Posterior cingulate gyrus (tissue), 11 donors: ENCODE measurements around the gene MAP3K7CL.
A peak's percentile ranks its signal among the peaks of the same experiment; 100 is the strongest.

ENCODE experiments used
- DNase-seq, 10 donors: peaks; one replicate each; pipeline versions ENCODE4 v3.0.0 to v3.0.0-alpha.2; 2020 to 2021; ENCODE audit warnings: mixed read lengths in 3 of 10
- intact Hi-C: fragments of 100-400 bp; cut with DNase I; formaldehyde crosslinking; loops from one replicate; pipeline ENCODE4 v1.15.1; 2023

Gene MAP3K7CL

GRCh38 chr21:29190923-29191331 lies 60.5 kb downstream of the MAP3K7CL start:
- intact Hi-C loops: no loop called here
- no peak for DNase-seq

DNA sequence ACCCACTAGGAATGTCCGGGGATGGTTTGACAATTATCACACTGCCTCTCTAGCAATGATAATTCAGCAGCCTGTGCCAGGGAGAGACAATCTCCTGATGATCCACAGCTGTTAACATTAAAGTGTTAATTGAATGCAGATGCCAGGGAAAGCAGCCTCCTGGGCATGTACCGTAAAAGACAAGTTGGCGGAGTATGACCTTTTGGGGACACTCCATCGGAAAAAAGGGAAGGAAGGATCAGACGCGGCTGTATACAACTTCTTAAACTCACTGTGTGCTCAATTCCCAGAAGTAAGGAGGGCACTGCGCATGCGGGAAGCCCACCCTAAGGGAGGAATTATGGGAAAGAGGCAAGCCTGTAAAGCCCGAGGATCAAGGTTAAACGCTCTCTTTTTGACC lies 62.6 kb downstream of the MAP3K7CL start:
- intact Hi-C loops: no loop called here
- no peak for DNase-seq

DNA sequence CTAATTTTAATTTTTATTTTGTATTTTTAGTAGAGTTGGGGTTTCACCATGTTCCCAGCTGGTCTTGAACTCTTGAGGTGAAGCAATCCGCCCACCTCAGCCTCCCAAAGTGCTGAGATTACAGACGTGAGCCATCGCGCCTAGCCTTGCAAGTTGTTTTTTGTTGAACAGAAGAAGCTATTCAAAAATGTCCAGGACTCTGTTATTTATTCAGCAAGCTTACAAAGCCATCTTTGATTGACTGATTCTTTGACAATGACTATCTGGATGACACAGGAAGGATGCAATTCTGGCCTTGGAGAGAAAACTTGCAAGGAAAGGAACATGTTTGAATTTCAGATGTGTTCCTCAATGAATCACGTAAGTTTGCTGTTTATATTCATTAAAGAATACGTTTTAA lies 63.5 kb downstream of the MAP3K7CL start:
- DNase-seq: no peak
- intact Hi-C loops: no loop called here

GRCh38 chr21:29194342-29194741 lies 63.9 kb downstream of the MAP3K7CL start:
- intact Hi-C loops: no loop called here
- DNase-seq: no peak

GRCh38 chr21:29194847-29195246 lies 64.4 kb downstream of the MAP3K7CL start:
- no peak for DNase-seq
- intact Hi-C loops: no loop called here

DNA sequence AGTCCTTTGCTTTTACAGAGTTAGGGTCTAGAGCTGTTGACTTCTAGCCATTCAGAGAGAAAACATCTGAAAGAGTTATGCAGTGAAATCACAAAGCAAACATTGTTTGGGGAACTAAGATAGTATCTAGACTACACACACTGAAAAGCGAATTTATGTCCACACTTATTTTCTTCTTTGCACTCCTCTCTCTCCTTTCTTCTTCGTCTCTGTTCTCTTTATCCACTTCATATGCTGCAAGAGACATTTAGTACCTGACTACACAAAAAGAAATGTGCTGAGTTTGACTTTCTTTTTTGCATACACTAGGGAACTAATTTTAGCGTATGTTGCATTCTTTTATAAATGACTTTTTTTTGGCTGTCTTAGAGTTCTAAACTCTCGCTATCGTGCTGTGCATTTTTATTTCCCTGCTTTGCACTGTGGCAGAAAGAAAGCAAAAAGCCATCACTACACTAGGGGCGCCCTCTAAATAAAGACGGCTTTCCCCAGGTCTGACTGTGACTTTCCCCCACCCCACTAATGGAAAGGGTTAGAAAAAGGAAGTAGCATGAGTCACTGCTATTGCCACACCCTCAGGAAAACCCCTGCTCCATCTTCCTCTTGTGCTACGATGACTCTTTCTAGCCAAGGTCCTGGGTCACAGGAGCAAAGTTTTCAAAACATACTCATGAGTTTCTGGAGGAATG lies 65.7 kb downstream of the MAP3K7CL start:
- intact Hi-C loops: no loop called here
- peak in 1 of 10 donors; percentile 32 for DNase-seq

- intact Hi-C loops: no loop called here
Observed at GRCh38 chr21:29196670-29197191, 66.3 kb downstream of the MAP3K7CL start.

GRCh38 chr21:29201186-29201585 lies 70.7 kb downstream of the MAP3K7CL start:
- no peak for DNase-seq
- intact Hi-C loops: no loop called here

More at GRCh38 chr21:29196670-29197191, 66.3 kb downstream of the MAP3K7CL start:
- no peak for DNase-seq

- intact Hi-C loops: no loop called here
- no peak for DNase-seq
Observed at GRCh38 chr21:29205009-29205408, 74.6 kb downstream of the MAP3K7CL start.

DNA sequence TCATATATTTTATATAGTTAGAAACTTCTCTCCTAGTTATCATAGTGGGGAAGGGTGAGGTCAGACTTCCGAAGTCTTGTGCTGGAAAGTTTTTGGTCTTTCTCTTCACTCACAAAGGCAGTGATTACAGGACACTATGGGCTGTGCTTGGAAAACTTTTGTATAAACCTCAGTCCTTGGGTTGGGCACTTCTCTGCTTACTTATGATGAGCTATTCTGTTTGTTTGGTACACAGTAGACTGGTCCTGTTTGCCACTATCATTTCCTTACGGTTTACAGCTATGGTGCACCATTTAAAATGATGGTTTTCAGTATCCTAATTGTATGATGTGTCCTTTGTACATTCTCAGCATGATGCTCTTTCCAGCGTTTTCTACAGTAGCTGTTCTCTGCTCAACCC lies 75.5 kb downstream of the MAP3K7CL start:
- intact Hi-C loops: no loop called here
- no peak for DNase-seq

DNA sequence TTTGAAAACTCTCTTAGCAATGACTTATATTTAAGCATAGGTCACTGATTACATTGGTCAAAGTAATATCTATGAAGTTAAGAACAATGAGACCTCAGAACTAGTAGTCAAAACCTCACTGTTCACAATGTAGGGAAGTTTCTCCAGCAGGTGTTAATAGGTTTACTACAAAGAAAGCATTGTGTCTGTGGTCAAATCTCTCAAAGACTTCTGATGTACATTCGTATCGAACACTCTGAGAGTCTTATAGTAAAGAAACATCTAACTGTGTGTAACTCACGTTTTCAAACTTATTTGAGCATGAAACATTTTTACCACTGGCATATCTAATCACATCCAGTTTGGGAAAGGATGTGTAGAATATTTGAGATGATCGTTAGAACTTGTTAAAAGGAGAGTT lies 76.0 kb downstream of the MAP3K7CL start:
- DNase-seq: no peak
- intact Hi-C loops: no loop called here

DNA sequence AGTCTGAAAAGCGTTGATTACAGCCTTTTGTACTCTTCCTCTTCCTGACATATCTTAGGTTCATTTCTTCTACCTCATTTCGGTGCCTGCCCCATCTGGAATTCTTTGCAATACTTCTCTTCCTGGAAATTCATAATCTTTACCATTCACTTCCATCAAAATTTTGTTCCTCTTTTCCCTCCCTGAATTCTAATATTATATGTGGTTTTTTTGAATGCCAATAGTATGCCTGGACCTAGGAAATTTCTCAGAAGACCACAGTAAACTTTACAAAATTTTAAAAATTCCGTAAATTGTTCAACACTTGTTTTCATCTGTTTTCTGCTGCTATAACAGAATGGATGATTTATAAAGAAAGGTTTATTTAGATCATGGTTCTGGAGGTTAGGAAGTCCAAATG lies 76.8 kb downstream of the MAP3K7CL start:
- intact Hi-C loops: no loop called here
- no peak for DNase-seq

- intact Hi-C loops: no loop called here
- no peak for DNase-seq
Observed at GRCh38 chr21:29208044-29208681, 77.7 kb downstream of the MAP3K7CL start.

DNA sequence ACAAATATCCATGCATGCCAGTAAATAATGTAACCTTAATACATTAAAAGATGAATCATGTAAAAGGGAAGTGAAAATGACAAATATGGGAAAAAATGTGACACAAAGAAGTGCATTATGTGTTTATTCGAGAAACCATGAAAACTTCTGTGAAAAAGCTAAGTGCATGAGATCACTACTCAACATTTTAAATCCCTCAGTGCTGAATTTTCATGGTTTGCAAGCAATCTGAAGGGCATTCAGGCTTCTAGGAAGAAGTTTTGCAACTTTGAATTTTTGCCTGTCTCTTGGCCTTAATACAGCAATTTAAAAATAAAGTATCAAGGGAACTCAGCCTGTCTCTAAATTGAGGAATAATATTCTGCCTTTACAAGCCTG lies 78.2 kb downstream of the MAP3K7CL start:
- DNase-seq: no peak
- intact Hi-C loops: no loop called here

DNA sequence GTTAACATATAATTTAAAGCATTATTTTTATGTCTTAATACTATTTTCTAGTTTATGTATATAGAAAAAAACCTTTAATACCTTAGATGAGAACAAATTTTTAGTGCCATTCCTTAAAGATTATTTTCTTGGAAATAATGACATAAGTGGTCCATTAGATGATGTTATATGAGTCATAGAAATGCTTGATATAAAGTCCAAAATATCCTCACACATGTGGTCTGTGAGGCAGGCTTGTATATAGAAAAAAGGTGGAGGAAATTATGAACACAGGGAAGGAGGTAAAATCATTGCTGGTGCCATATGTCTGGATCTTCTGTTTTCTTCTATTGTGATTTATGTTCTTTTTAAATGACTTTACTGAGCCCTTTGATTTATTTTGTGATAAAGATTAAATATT lies 79.3 kb downstream of the MAP3K7CL start:
- no peak for DNase-seq
- intact Hi-C loops: no loop called here

DNA sequence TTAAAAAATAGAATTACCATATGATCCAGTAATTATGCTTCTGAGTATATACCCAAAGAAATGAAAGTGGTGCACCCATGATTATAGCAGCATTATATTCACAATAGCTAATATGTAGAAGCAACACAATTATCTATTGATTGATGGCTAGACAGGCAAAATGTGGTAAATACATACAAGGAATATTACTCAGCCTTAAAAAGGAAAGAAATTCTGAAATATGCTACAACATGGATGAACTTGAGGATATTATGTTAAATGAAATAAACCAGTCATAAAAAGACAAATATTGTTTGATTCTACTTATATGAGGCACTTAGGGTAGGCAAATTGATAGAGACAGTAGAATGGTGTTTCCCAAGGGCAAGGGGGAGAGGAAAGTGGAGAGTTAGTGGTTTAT lies 80.8 kb downstream of the MAP3K7CL start:
- DNase-seq: no peak
- intact Hi-C loops: no loop called here

GRCh38 chr21:29212446-29212845 lies 82.0 kb downstream of the MAP3K7CL start:
- DNase-seq: no peak
- intact Hi-C loops: no loop called here

GRCh38 chr21:29213513-29214385 lies 83.3 kb downstream of the MAP3K7CL start:
- intact Hi-C loops: no loop called here
- DNase-seq: no peak

GRCh38 chr21:29215709-29216108 lies 85.3 kb downstream of the MAP3K7CL start:
- DNase-seq: no peak
- intact Hi-C loops: no loop called here

DNA sequence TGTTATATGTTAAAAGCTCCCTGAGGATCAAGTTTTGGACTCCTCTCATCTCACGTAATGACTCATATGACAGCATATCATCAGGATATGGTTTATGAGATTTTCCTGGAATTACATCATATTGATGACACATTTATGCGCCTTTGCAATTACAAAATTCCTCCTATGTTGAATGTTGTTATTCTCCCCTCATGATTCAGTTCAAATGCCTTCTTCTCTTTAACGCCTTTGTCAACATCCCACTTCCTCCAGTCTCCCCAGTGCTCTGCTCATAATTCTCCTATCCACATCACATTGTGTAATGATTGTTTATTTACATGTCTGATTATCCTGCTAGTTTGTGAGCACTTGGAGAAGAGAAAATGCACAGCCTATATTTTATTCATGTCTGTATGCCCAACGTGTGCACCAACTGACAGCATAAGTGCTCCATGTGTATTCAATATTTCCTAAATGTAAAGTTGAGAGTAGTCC lies 87.4 kb downstream of the MAP3K7CL start:
- intact Hi-C loops: no loop called here
- no peak for DNase-seq

- no peak for DNase-seq
- intact Hi-C loops: no loop called here
Observed at GRCh38 chr21:29218749-29219148, 88.3 kb downstream of the MAP3K7CL start.
